HG03520 (cell line): ENCODE results near the gene RAB38.

Experiments
- ATAC-seq: cut with Tn5 transposase; IDR thresholded peaks from one replicate; pipeline ENCODE4 v1.9.1; 2021; ENCODE audit warnings: mild to moderate bottlenecking, moderate library complexity; ENCODE audit not compliant: unreplicated experiment

RAB38 gene

GRCh38 chr11:88174709-88175568 lies at the start of gene RAB38:
RAB38 (minus strand) TSS chr11:88175443; CDS start chr11:88175384, 59 bp downstream.
- peak; percentile 33 for ATAC-seq

- no peak for ATAC-seq
Observed at GRCh38 chr11:88213406-88213805, 38.2 kb upstream of the RAB38 start.

GRCh38 chr11:88212300-88212699 lies 37.1 kb upstream of the RAB38 start:
- ATAC-seq, result no peak

GRCh38 chr11:88208745-88209144 lies 33.5 kb upstream of the RAB38 start:
- ATAC-seq, result no peak

GRCh38 chr11:88206751-88207150 lies 31.5 kb upstream of the RAB38 start:
- ATAC-seq, result peak; percentile 47

- no peak for ATAC-seq
Observed at GRCh38 chr11:88204353-88204752, 29.1 kb upstream of the RAB38 start.

- no peak for ATAC-seq
Observed at GRCh38 chr11:88203604-88204003, 28.4 kb upstream of the RAB38 start.

GRCh38 chr11:88202498-88202897 lies 27.3 kb upstream of the RAB38 start:
- no peak for ATAC-seq

- ATAC-seq, result no peak
Observed at GRCh38 chr11:88196393-88196792, 21.1 kb upstream of the RAB38 start.

- no peak for ATAC-seq
Observed at GRCh38 chr11:88195908-88196307, 20.7 kb upstream of the RAB38 start.

GRCh38 chr11:88194990-88195389 lies 19.7 kb upstream of the RAB38 start:
- peak; percentile 94 for ATAC-seq

GRCh38 chr11:88193278-88193677 lies 18.0 kb upstream of the RAB38 start:
- no peak for ATAC-seq

- ATAC-seq, result no peak
Observed at GRCh38 chr11:88188932-88189253, 13.7 kb upstream of the RAB38 start.

- no peak for ATAC-seq
Observed at GRCh38 chr11:88188251-88188931, 13.1 kb upstream of the RAB38 start.

- ATAC-seq, result no peak
Observed at GRCh38 chr11:88183233-88183632, 8.0 kb upstream of the RAB38 start.

- ATAC-seq, result no peak
Observed at GRCh38 chr11:88181776-88182175, 6.5 kb upstream of the RAB38 start.

- no peak for ATAC-seq
Observed at GRCh38 chr11:88179971-88180629, 4.9 kb upstream of the RAB38 start.

- ATAC-seq, result peak; percentile 66
Observed at GRCh38 chr11:88179141-88179540, 3.9 kb upstream of the RAB38 start.

- ATAC-seq, result no peak
Observed at GRCh38 chr11:88178191-88178590, 2.9 kb upstream of the RAB38 start.

- no peak for ATAC-seq
Observed at GRCh38 chr11:88175569-88176075, 379 bp upstream of the RAB38 start.

- ATAC-seq, result no peak
Observed at GRCh38 chr11:88173956-88174355, 1.3 kb downstream of the RAB38 start.

- no peak for ATAC-seq
Observed at GRCh38 chr11:88171982-88172381, 3.3 kb downstream of the RAB38 start.
